HepG2 (cell line): ENCODE results near the gene SENP7. TPM values are rescaled to one million over a fixed set of nuclear protein-coding genes. Genes with fewer than 3 reads are reported as not detected.

ENCODE experiments used
- ATF4 ChIP-seq, 2 experiments: fragments of 450-650 bp in 1 of 2; sonication (generic) in 1 of 2; formaldehyde crosslinking; IDR thresholded peaks; 2 replicates each; pipeline versions ENCODE4 v1.5.0 to v1.8.0; 2020 to 2022; ENCODE audit warnings: mild to moderate bottlenecking in 1 of 2, missing genetic modification reagents in 1 of 2
- KLF6 ChIP-seq: IDR thresholded peaks from 2 replicates; pipeline ENCODE4 v1.8.0; 2016; ENCODE audit warnings: missing biosample characterization, missing genetic modification reagents
- PRPF4 ChIP-seq: fragments of 200-400 bp; formaldehyde crosslinking; IDR thresholded peaks from 2 replicates; pipeline ENCODE4 v1.6.1; 2016; ENCODE audit warnings: low read length, low read depth; ENCODE audit not compliant: poor library complexity, severe bottlenecking
- RFXAP ChIP-seq: sonication (generic); formaldehyde crosslinking; IDR thresholded peaks from 2 replicates; pipeline ENCODE4 v1.4.0; 2020; ENCODE audit warnings: missing genetic modification reagents, borderline replicate concordance
- SNAPC2 ChIP-seq: sonication (generic); formaldehyde crosslinking; IDR thresholded peaks from 2 replicates; pipeline ENCODE4 v1.8.1; 2022; ENCODE audit warnings: mild to moderate bottlenecking, missing genetic modification reagents
- ZFP41 ChIP-seq: sonication (generic); formaldehyde crosslinking; IDR thresholded peaks from 2 replicates; pipeline ENCODE4 v1.4.0; 2020; ENCODE audit warnings: mild to moderate bottlenecking, missing genetic modification reagents, borderline replicate concordance
- ZNF30 ChIP-seq: sonication (generic); formaldehyde crosslinking; IDR thresholded peaks from 2 replicates; pipeline ENCODE4 v1.5.0; 2020; ENCODE audit warnings: mild to moderate bottlenecking, missing genetic modification reagents
- ZNF451 ChIP-seq: sonication (generic); formaldehyde crosslinking; IDR thresholded peaks from 2 replicates; pipeline ENCODE4 v1.5.0; 2020; ENCODE audit warnings: mild to moderate bottlenecking, missing genetic modification reagents
- polyA plus RNA-seq, 8 experiments: library from polyadenylated mRNA; depleted of rRNA in 3 of 8; stranded (reverse) in 7 of 8; unstranded in 1 of 8; fragments of >200 nt; fragmentation: Illumina TruSeq in 4 of 8; extraction: Trizol in 4 of 8; gene quantifications; 2 replicates each; pipeline versions ENCODE4 v1.2.1 to v1.2.3, GENCODE V29; 2011 to 2016; ENCODE audit warnings: low read depth in 4 of 8, missing spikeins in 1 of 8, mixed read lengths in 1 of 8; ENCODE audit not compliant: insufficient read depth in 1 of 8
- total RNA-seq, 5 experiments: library from RNA; depleted of rRNA; stranded (reverse); fragments of >200 nt; fragmentation: Illumina TruSeq; extraction: Trizol; gene quantifications; 2 replicates each; pipeline ENCODE4 v1.2.3, GENCODE V29; 2016; ENCODE audit warnings: low read depth in 1 of 5
- TF ChIP-seq, protein P1 (sequence below): sonication (generic); formaldehyde crosslinking; IDR thresholded peaks from one replicate; pipeline ENCODE4 v1.5.1; 2020; ENCODE audit warnings: mild to moderate bottlenecking, missing genetic modification reagents; ENCODE audit errors: not compliant biosample characterization
- TF ChIP-seq, protein P2 (sequence below): sonication (generic); formaldehyde crosslinking; IDR thresholded peaks from 2 replicates; pipeline ENCODE4 v1.4.0; 2020; ENCODE audit warnings: missing genetic modification reagents

SENP7 gene
- total and polyA plus RNA-seq, 2 of the 13 experiments (the other 11 are each of a cell fraction or from before 2014, with no cell fraction given), result 9.1 to 10.3 TPM

GRCh38 chr3:101527906-101528305, 14.9 kb upstream of the SENP7 start (continued):
- TF ChIP-seq, protein P1, sequence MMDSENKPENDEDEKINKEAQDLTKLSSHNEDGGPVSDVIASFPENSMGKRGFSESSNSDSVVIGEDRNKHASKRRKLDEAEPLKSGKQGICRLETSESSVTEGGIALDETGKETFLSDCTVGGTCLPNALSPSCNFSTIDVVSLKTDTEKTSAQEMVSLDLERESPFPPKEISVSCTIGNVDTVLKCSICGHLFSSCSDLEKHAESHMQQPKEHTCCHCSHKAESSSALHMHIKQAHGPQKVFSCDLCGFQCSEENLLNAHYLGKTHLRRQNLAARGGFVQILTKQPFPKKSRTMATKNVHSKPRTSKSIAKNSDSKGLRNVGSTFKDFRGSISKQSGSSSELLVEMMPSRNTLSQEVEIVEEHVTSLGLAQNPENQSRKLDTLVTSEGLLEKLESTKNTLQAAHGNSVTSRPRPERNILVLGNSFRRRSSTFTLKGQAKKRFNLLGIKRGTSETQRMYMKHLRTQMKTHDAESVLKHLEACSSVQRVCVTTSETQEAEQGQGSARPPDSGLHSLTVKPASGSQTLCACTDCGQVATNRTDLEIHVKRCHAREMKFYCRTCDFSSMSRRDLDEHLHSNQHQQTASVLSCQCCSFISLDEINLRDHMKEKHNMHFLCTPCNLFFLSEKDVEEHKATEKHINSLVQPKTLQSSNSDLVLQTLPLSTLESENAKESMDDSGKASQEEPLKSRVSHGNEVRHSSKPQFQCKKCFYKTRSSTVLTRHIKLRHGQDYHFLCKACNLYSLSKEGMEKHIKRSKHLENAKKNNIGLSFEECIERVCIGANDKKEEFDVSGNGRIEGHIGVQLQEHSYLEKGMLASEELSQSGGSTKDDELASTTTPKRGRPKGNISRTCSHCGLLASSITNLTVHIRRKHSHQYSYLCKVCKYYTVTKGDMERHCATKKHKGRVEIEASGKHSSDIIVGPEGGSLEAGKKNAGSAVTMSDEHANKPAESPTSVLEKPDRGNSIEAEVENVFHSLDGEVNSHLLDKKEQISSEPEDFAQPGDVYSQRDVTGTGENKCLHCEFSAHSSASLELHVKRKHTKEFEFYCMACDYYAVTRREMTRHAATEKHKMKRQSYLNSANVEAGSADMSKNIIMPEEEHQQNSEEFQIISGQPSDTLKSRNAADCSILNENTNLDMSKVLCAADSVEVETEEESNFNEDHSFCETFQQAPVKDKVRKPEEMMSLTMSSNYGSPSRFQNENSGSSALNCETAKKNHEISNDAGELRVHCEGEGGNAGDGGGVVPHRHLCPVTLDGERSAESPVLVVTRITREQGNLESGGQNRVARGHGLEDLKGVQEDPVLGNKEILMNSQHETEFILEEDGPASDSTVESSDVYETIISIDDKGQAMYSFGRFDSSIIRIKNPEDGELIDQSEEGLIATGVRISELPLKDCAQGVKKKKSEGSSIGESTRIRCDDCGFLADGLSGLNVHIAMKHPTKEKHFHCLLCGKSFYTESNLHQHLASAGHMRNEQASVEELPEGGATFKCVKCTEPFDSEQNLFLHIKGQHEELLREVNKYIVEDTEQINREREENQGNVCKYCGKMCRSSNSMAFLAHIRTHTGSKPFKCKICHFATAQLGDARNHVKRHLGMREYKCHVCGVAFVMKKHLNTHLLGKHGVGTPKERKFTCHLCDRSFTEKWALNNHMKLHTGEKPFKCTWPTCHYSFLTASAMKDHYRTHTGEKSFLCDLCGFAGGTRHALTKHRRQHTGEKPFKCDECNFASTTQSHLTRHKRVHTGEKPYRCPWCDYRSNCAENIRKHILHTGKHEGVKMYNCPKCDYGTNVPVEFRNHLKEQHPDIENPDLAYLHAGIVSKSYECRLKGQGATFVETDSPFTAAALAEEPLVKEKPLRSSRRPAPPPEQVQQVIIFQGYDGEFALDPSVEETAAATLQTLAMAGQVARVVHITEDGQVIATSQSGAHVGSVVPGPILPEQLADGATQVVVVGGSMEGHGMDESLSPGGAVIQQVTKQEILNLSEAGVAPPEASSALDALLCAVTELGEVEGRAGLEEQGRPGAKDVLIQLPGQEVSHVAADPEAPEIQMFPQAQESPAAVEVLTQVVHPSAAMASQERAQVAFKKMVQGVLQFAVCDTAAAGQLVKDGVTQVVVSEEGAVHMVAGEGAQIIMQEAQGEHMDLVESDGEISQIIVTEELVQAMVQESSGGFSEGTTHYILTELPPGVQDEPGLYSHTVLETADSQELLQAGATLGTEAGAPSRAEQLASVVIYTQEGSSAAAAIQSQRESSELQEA (CRISPR knock-in tag), result no peak
- TF ChIP-seq ZFP41 (CRISPR knock-in tag) (no peak), ZNF451 (CRISPR knock-in tag) (no peak), KLF6 (CRISPR knock-in tag) (no peak), ATF4 (CRISPR knock-in tag; IDR thresholded peaks at IDR 0.05) (no peak), SNAPC2 (CRISPR knock-in tag) (no peak), PRPF4 (no peak), ZNF30 (CRISPR knock-in tag) (no peak), RFXAP (no peak)
- TF ChIP-seq, protein P2, sequence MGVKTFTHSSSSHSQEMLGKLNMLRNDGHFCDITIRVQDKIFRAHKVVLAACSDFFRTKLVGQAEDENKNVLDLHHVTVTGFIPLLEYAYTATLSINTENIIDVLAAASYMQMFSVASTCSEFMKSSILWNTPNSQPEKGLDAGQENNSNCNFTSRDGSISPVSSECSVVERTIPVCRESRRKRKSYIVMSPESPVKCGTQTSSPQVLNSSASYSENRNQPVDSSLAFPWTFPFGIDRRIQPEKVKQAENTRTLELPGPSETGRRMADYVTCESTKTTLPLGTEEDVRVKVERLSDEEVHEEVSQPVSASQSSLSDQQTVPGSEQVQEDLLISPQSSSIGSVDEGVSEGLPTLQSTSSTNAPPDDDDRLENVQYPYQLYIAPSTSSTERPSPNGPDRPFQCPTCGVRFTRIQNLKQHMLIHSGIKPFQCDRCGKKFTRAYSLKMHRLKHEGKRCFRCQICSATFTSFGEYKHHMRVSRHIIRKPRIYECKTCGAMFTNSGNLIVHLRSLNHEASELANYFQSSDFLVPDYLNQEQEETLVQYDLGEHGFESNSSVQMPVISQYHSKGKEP (CRISPR knock-in tag), result no peak
